GM08714 (cell line): ENCODE measurements around the gene YDJC.
A peak's percentile ranks its signal among the peaks of the same experiment; 100 is the strongest.
"Not testable (repeated sequence)": the region's sequence is repeated elsewhere in the genome, so short reads cannot be mapped to it uniquely, and the experiment has no call there.

Source experiments
- H3K4me3 ChIP-seq: fragments of 200-500 bp; sonication (Bioruptor generic); 2 replicates; pipeline ENCODE4 v1.5.1; 2014; ENCODE audit warnings: mild to moderate bottlenecking, low read length, inconsistent platforms
- ZNF274 ChIP-seq: IDR thresholded peaks from 2 replicates; pipeline ENCODE4 v1.6.1; 2012; ENCODE audit warnings: mild to moderate bottlenecking, low read depth, low read length

The YDJC gene

DNA sequence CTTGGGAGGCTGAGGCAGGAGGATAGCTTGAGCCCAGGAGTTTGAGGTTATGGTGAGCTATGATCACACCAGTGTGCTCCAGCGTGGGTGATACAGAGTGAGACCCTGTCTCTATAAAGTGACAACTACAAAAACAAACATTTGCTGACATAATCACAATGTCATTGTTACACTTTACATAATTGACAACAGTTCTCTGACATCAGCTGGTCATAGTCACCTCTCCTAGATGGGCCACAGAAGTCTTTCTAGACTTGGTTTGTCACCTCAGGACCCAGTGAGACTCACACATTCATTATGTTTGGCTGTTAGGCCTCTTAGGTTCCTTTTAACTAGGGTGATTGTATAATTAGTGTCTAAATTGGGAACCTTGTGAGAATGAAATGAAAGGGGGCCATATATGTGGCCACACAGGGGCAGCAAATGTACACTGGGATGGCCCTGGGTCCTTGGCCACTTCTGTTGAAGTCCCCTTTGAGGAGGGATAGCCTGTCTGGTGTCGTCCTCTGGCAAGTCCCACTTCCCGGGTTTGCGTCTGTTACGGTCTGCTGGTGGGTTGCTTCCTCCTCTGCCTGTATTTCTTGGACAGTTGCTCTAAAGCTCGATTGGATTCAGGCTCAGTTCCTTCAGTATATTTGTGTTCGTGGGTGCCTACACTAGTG is 30.2 kb upstream of the YDJC start:
- H3K4me3 ChIP-seq, result no peak overlapping the region
- TF ChIP-seq ZNF274, result no peak

DNA sequence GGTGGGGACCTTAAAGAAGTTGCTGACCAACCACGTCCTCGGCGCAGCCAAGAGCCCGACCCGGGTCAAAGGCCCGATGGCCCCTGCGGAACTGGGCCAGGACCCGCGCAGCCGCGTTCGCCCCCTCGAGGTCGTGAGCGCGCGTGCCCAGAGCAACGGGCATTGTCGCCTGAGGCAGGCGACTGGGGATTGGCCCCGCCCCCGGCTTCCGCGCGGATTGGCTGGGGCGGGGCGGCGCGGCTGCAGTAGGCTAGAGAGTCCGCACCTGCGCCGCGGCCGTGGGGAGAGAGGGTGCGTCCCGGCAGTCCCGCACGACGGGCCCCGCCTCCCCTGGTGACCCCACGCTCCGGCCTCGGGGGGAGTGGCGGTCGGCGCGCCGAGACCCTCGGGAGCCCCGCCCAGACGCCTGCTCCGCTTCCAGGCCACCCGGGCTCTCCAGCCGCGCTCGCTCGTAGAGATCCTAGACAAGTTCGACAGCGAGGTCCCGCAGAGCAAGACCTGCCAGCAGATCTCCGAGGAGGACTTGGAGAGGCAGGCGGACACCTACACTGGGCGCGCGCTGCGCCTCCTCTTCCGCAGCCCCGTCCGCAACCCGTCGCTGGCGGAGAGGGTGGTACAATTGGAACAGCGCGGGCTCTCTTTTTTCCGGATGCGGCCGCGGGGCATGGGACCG is 27.7 kb upstream of the YDJC start:
- no peak for TF ChIP-seq ZNF274

DNA sequence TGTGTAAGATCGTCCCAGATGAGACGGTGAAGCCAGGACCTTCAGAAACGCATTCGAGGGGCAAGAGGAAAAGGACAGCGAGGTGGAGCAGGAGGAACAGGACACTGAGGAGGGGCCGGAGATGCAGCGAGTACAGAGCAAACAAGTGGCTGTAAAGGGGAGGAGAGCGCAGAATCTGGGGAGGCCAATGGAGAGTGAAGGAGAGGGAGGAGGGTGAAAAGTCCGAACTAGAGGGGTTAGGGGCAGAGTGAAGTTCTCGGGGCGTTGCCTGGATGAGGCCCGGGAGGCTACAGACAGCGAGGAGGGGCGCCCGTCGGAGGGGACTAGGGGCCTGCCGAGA is 27.2 kb upstream of the YDJC start:
- peak overlapping the region; percentile 4; the same call in 1 of the 2 replicates for H3K4me3 ChIP-seq
- no peak for TF ChIP-seq ZNF274

More for the DNA sequence above, 27.7 kb upstream of the YDJC start:
- H3K4me3 ChIP-seq, result peak overlapping the region; percentile 70

DNA sequence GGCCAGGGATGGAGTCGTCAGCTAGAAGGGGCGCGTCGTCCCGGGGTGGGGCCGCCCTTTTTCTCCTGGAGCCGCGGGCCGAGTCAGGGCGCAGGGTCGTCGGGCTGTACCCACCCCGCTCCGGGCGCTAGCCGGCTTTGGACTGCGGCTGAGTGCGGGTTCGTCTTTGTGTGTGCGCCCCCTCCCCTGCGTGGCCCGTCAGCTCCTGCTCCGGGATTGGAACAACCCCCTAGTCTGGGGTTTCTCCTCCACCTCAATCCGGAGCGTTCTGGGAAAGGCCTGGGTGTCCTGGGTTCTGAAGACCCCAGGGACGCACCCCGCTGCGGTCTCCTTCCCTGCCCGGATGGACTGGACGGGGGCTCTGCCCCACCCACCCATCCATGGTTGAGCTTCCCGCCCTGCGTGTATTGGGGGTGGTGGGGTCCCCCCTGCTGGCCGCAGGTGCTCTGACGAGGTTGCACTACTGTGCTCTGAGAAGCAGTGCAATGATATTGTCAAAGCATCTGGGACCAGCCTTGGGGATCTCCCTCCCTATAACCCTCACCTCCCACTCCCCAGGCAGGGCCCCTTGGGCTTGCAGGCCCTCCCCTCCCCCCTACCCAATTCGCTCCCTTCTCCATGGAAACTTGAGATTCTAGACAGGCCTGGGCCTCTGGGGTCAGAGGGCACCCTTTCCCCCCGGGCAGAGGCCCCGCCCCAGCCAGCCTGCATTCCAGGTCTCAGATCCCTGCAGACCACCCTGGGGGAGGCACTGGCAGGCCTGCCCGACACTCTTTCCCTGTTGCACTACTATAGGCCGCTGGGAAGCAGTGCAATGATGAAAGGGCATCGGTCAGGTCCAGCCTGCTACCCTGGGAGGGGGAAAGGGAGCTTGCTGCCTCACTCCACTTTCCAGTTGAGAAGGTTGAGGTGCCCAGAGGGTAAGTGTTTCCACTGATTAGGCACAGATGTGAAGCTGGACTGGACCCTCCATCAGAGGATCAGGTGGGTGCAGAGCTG is 23.0 kb upstream of the YDJC start:
- no peak for TF ChIP-seq ZNF274
- H3K4me3 ChIP-seq, result peak overlapping the region; percentile 84

DNA sequence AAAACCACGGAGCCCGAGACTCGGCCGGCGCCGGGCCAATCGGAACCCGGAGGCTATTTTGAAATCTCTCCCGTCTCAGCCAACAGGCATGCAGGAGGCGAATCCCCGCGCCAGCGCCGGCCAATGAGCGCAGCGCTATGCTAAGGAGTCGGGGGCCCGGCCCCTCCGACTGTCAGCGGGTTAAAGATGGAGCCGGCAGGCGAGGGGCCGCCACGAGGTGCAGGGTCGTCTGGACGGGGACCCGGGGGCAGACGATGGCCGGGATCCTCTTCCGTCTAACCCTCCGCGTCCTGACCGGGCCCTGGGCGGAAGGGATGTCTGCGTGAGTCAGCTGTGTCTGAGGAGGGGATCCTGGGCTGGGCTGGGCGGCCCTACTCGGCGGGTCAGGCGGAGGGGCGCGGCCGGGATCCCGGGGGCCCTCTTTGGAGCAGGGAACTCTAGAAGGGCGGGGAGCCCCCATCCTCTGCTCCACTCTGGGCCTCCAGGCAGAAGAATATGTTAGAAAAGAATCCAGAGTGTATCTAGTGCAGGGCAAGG is 22.3 kb upstream of the YDJC start:
- H3K4me3 ChIP-seq, result peak overlapping the region; percentile 84
- no peak for TF ChIP-seq ZNF274

DNA sequence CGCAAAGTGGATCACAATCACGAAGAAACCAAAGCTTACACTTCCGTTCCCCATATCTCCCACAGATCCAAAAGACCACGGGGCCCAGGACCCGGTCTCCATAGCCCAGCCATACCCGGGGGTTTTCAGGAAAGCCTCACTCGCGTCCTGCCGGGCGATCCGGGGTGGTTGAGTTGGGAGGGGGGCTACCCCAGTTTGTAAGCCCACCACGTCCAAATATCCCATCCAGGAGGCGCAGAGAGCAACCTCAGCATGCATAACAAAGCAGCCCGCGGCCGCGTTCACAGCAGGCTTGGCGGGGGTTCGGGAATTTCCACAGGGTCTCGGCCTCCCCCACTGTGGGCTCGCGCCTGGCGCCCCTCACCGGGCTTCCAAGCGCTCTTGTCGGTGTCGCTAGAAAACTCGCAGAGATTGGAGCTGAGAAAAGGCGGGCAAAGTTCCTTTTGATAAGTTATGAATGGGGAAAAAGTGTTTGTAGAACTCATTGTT is 21.7 kb upstream of the YDJC start:
- peak overlapping the region; percentile 84 for H3K4me3 ChIP-seq
- TF ChIP-seq ZNF274, result no peak

DNA sequence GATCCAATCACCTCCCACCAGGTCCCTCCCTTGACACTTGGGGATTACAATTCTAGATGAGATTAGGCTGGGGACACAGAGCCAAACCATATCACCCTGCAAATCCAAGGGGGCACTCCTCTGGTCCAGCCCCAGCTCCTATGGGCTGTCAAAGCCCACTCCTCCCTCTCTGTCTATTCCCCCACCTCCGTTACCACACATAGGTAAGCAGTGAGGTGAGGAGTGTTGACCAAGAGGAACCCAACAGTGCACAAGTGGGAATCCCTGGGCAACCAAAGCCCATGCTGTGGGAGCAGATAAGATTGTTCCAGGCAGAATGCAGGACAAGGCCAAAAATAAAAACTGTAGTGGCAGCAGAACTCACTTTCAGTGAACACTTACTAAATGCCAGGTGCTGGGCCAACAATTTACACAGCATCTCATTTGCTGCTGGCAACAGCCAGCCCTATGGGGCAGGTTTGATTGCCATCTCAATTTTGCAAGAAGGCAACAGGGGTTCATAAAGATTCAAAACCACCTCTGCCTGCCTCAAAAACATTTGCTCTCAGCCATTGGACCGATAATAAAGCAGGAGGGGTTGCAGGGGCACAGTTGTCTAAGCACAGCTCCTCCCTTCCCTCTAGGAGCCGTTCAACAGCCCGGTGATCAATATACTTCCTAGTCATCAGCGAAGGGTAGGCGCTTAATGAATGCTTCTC is 21.1 kb upstream of the YDJC start:
- H3K4me3 ChIP-seq, result peak overlapping the region; percentile 84
- no peak for TF ChIP-seq ZNF274

DNA sequence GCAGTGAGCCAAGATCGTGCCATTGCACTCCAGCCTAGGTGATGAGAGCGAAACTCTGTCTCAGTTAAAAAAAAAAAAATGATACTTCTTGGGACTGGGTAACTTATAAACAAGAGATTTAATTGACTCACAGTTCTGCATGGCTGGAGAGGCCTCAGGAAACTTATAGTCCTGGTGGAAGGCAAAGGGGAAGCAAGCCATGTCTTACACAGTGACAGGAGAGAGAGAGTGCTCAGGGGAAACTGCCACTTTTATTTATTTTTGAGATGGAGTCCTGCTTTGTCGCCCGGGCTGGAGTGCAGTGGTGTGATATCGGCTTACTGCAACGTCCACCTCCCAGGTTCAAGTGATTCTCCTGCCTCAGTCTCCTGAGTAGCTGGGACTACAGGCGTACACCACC is 20.5 kb upstream of the YDJC start:
- no peak overlapping the region for H3K4me3 ChIP-seq
- no peak for TF ChIP-seq ZNF274

DNA sequence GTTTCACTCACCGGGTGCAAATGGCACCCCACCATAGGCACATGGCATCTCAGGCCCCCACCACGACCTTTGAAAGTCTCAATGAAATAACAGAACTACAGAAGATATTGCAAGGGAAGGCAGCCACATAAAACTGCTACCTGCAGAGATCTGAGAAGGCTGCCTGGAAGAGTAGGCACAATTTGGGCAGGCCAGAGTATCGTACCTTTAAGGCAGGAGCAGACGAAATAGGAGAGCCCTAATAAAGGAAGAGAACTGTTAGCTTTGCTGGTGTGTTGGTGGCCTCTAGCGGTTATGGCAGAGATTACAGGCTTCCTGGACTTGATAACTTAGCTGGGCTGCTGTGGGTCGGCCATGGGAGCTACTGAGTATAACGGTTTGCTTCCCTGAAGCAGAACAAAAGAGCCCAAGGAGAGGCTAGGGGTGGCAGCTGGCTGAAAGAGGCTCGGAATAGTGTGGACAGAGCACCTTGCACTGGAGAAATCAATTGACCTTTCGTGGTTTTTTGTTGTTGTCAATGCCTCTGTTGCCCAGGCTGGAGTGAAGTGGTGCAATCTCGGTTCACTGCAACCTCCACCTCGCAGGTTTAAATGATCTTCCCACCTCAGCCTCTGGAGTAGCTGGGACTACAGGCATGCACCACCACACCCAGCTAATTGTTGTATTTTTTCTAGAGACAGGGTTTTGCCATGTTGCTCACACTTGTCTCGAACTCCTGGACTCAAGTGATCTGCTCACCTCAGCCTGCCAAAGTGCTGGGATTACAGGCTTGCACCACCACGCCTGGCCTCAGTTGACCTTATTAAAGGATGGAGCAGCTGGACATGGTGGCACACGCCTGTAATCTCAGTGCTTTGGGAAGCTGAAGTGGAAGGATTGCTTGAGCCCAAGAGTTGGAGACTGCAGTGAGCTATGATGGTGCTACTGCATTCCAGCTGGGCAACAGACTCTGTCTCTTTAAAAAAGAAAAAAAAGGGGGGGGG is 17.1 kb upstream of the YDJC start:
- TF ChIP-seq ZNF274, result no peak
- H3K4me3 ChIP-seq, result no peak overlapping the region

DNA sequence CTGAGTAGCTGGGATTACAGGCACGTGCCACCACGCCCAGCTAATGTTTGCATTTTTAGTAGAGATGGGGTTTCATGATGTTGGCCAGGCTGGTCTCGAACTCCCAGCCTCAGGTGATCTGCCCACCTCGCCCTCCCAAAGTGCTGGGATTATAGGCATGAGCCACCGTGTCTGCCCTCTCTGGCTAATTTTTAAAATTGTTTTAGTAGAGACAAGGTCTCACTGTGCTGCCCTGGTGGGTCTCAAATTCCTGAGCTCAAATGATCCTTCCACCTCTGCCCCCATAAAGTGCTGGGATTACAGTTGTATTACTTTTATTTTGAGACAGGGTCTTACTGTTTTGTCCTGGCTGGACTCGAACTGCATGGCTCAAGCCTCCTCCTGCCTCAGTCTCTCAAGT is 15.7 kb upstream of the YDJC start:
- not testable (repeated sequence) for H3K4me3 ChIP-seq

DNA sequence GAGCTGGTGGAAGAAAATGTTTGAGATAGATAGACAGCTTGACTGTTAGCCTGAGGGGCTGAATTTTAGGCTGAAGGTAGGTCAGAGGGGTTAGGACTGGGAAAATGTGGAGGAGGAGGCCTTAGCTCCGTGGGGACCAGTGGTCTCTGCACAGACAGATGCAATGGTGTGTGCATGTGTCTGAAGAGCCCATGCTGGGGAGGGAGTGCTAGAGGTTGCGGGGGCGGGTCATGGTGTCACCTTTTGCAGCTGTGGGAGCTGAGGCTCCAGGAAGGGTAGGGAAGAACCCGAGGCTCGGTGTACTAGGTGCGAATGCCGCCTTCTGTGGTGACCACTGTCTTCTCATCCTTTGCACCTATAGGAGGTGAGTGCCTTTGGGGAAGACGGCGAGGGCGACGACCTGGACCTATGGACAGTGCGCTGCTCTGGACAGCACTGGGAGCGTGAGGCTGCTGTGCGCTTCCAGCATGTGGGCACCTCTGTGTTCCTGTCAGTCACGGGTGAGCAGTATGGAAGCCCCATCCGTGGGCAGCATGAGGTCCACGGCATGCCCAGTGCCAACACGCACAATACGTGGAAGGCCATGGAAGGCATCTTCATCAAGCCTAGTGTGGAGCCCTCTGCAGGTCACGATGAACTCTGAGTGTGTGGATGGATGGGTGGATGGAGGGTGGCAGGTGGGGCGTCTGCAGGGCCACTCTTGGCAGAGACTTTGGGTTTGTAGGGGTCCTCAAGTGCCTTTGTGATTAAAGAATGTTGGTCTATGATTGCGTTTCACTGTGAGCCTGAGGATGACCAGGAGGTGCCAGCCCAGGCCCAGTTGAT is 13.9 kb upstream of the YDJC start:
- peak overlapping the region; percentile 89; the same call in 1 of the 2 replicates for H3K4me3 ChIP-seq
- TF ChIP-seq ZNF274, result no peak
